Natural killer cell (primary cell): ENCODE results near the gene RCC1. TPM values are rescaled to one million over a fixed set of nuclear protein-coding genes. Genes with fewer than 3 reads are reported as not detected.

Experiments
- ATAC-seq, 3 donors: fragments of 150-1000 bp in 2 of 3; fragments of 200-7000 bp in 1 of 3; cut with Tn5 transposase; 1 replicate in 1 of 3; 2 replicates in 2 of 3; pipeline ENCODE4 v1.10.0; 2021; ENCODE audit warnings: mild to moderate bottlenecking in 2 of 3, moderate library complexity in 2 of 3
- DNase-seq, 2 donors: peaks; one replicate each; pipeline versions ENCODE4 v3.0.0 to v3.0.0-alpha.2; 2013 to 2021; ENCODE audit warnings: mixed read lengths in 1 of 2
- H3K27ac ChIP-seq: one replicate; pipeline ENCODE4 v1.5.1; 2013; ENCODE audit warnings: mild to moderate bottlenecking, low read length
- H3K27me3 ChIP-seq: one replicate; pipeline ENCODE4 v1.6.1; 2013; ENCODE audit warnings: low read length; ENCODE audit not compliant: control insufficient read depth, insufficient read depth
- H3K36me3 ChIP-seq: one replicate; pipeline ENCODE4 v1.6.1; 2013; ENCODE audit warnings: low read length; ENCODE audit not compliant: control insufficient read depth, insufficient read depth
- H3K4me1 ChIP-seq: one replicate; pipeline ENCODE4 v1.6.1; 2013; ENCODE audit warnings: low read length; ENCODE audit not compliant: control insufficient read depth, insufficient read depth
- H3K4me3 ChIP-seq: one replicate; pipeline ENCODE4 v1.5.1; 2013; ENCODE audit warnings: low read length
- H3K9me3 ChIP-seq: one replicate; pipeline ENCODE4 v1.6.1; 2013; ENCODE audit warnings: low read length; ENCODE audit not compliant: control insufficient read depth, insufficient read depth
- H3K27ac Mint-ChIP-seq, 2 donors: one replicate each; pipeline ENCODE4 v1.8.0; 2022; ENCODE audit warnings: mild to moderate bottlenecking in 2 of 2, mixed read lengths in 2 of 2, moderate library complexity in 1 of 2
- H3K27me3 Mint-ChIP-seq, 2 donors: one replicate each; pipeline ENCODE4 v1.8.0; 2022; ENCODE audit warnings: low read depth in 2 of 2, mixed read lengths in 2 of 2
- H3K36me3 Mint-ChIP-seq: one replicate; pipeline ENCODE4 v1.8.0; 2022; ENCODE audit warnings: mixed read lengths
- H3K4me1 Mint-ChIP-seq, 2 donors: one replicate each; pipeline ENCODE4 v1.8.0; 2022; ENCODE audit warnings: mixed read lengths in 2 of 2
- H3K4me3 Mint-ChIP-seq: one replicate; pipeline ENCODE4 v1.8.0; 2022; ENCODE audit warnings: mild to moderate bottlenecking, moderate library complexity, mixed read lengths
- H3K9me3 Mint-ChIP-seq, 2 donors: one replicate each; pipeline ENCODE4 v1.8.0; 2022; ENCODE audit warnings: mixed read lengths in 2 of 2
- CTCF ChIP-seq: fragments of 200-600 bp; IDR thresholded peaks from one replicate; pipeline ENCODE4 v1.8.0; 2022; ENCODE audit warnings: antibody characterized with exemption
- WGBS: methylation state at CpG from one replicate; pipeline ENCODE4 v1.1.7; 2013; ENCODE audit warnings: missing lambda C conversion rate; ENCODE audit not compliant: insufficient coverage; 5-methylcytosine and 5-hydroxymethylcytosine counted together
- intact Hi-C: fragments of 100-400 bp; cut with micrococcal nuclease; formaldehyde crosslinking; loops from one replicate; pipeline ENCODE4 v1.14.2; 2022
- total RNA-seq, 4 donors: library from RNA; stranded (reverse); fragments of 120-200 nt in 1 of 4; gene quantifications; one replicate each; pipeline versions ENCODE4 v1.2.3 to v1.2.4, GENCODE V29; 2013 to 2022

Gene RCC1
- total RNA-seq, 3 donors from 2014 or later (not counting 1 experiment from before 2014, with no cell fraction given): 15.9 to 23.7 (median 19.2) TPM

- no peak overlapping the region for H3K27ac Mint-ChIP-seq
- no peaks in the 10 kb centered on the region for H3K36me3 Mint-ChIP-seq
- H3K4me3 Mint-ChIP-seq: no peak overlapping the region
- H3K4me1 Mint-ChIP-seq: peaks cover 0 to 2% of the 10 kb centered on the region in 2 donors
- WGBS: 98% methylated on average over 9 of the region's 9 CpGs
- intact Hi-C loops: no loop called here
- H3K27me3 ChIP-seq: no peaks in the 10 kb centered on the region
- no peaks in the 10 kb centered on the region for H3K4me1 ChIP-seq
- no peaks in the 10 kb centered on the region for H3K9me3 ChIP-seq
- no peak overlapping the region for H3K27ac ChIP-seq
- H3K4me3 ChIP-seq: no peak overlapping the region
- DNase-seq (no peak), ATAC-seq (no peak)
- no peak for TF ChIP-seq CTCF
- H3K27me3 Mint-ChIP-seq: no peaks in the 10 kb centered on the region
- H3K36me3 ChIP-seq: no peaks in the 10 kb centered on the region
- H3K9me3 Mint-ChIP-seq: no peaks in the 10 kb centered on the region
Measured at GRCh38 chr1:28526886-28527285, 21.0 kb downstream of the RCC1 start.

GRCh38 chr1:28530456-28530855, 24.6 kb downstream of the RCC1 start:
- H3K36me3 Mint-ChIP-seq: no peaks in the 10 kb centered on the region
- no peak for TF ChIP-seq CTCF
- H3K27ac Mint-ChIP-seq: no peak overlapping the region
- ATAC-seq (no peak), DNase-seq (no peak)
- H3K36me3 ChIP-seq: peaks cover 8% of the 10 kb centered on the region
- H3K27me3 ChIP-seq: no peaks in the 10 kb centered on the region
- H3K4me1 ChIP-seq: no peaks in the 10 kb centered on the region
- H3K4me3 ChIP-seq: no peak overlapping the region
- H3K9me3 ChIP-seq: no peaks in the 10 kb centered on the region
- H3K9me3 Mint-ChIP-seq: no peaks in the 10 kb centered on the region
- H3K4me1 Mint-ChIP-seq: no peaks in the 10 kb centered on the region
- 98% methylated on average over 31 of the region's 31 CpGs for WGBS
- H3K27ac ChIP-seq: no peak overlapping the region
- no peak overlapping the region for H3K4me3 Mint-ChIP-seq
- intact Hi-C loops: no loop called here
- H3K27me3 Mint-ChIP-seq: no peaks in the 10 kb centered on the region

- H3K4me1 Mint-ChIP-seq: no peaks in the 10 kb centered on the region
- ATAC-seq (no peak), DNase-seq (no peak)
- Histone ChIP-seq H3K4me1 (no peaks in the 10 kb centered on the region), H3K27ac (no peak overlapping the region), H3K4me3 (no peak overlapping the region), H3K9me3 (no peaks in the 10 kb centered on the region), H3K36me3 (peaks cover 33% of the 10 kb centered on the region), H3K27me3 (no peaks in the 10 kb centered on the region)
- over 99% methylated on average over 6 of the region's 6 CpGs for WGBS
- no peak overlapping the region for H3K27ac Mint-ChIP-seq
- H3K27me3 Mint-ChIP-seq: no peaks in the 10 kb centered on the region
- H3K9me3 Mint-ChIP-seq: no peaks in the 10 kb centered on the region
- no peak for TF ChIP-seq CTCF
- intact Hi-C loops: no loop called here
- no peaks in the 10 kb centered on the region for H3K36me3 Mint-ChIP-seq
- no peak overlapping the region for H3K4me3 Mint-ChIP-seq
Measured at GRCh38 chr1:28534671-28535070, 28.8 kb downstream of the RCC1 start.

- Histone ChIP-seq H3K27ac (no peak overlapping the region), H3K27me3 (no peaks in the 10 kb centered on the region), H3K4me1 (no peaks in the 10 kb centered on the region), H3K4me3 (no peak overlapping the region), H3K9me3 (no peaks in the 10 kb centered on the region), H3K36me3 (peaks cover 33% of the 10 kb centered on the region)
- Mint-ChIP-seq H3K9me3 (no peaks in the 10 kb centered on the region), H3K27me3 (no peaks in the 10 kb centered on the region), H3K4me3 (no peak overlapping the region), H3K4me1 (no peaks in the 10 kb centered on the region), H3K36me3 (no peaks in the 10 kb centered on the region), H3K27ac (no peak overlapping the region)
- DNase-seq (no peak), ATAC-seq (no peak)
- no peak for TF ChIP-seq CTCF
- intact Hi-C loops: no loop called here
- WGBS: 99% methylated on average over 6 of the region's 6 CpGs
Measured at GRCh38 chr1:28535180-28535579, 29.3 kb downstream of the RCC1 start.
